ENCODE data around the gene HDAC4.
"Not testable (repeated sequence)": the region's sequence is repeated elsewhere in the genome, so short reads cannot be mapped to it uniquely, and the experiment has no call there.

HDAC4 gene

GRCh38 chr2:239400596-239401066, at the start of gene HDAC4:
Gene HDAC4, minus strand, starts transcription at chr2:239401020. Its CDS starts 48,321 bp downstream, at chr2:239352699.
- no peak for TF ChIP-seq JUND (IDR thresholded peaks at IDR 0.05; ENCODE audit: low read depth)
- in situ Hi-C loops (cut with HindIII; ENCODE audit: low pct_unique_long_range_greater_than_20kb, low sequenced_read_pairs), result no loop called here
- no peak for DNase-seq (ENCODE audit: low read depth in 1 of 2, low spot score in 1 of 2)

GRCh38 chr2:239449468-239449867, 48.6 kb upstream of the HDAC4 start:
- in situ Hi-C loops (cut with HindIII; ENCODE audit: low pct_unique_long_range_greater_than_20kb, low sequenced_read_pairs); DNase-seq (ENCODE audit: low read depth in 1 of 2, low spot score in 1 of 2): not testable (repeated sequence)

GRCh38 chr2:239445771-239446524, 45.1 kb upstream of the HDAC4 start:
- DNase-seq (ENCODE audit: low read depth in 1 of 2, low spot score in 1 of 2), result no peak
- no peak for TF ChIP-seq JUND (IDR thresholded peaks at IDR 0.05; ENCODE audit: low read depth)
- in situ Hi-C loops (cut with HindIII; ENCODE audit: low pct_unique_long_range_greater_than_20kb, low sequenced_read_pairs), result no loop called here

- in situ Hi-C loops (cut with HindIII; ENCODE audit: low pct_unique_long_range_greater_than_20kb, low sequenced_read_pairs), result no loop called here
- no peak for TF ChIP-seq JUND (IDR thresholded peaks at IDR 0.05; ENCODE audit: low read depth)
- DNase-seq (ENCODE audit: low read depth in 1 of 2, low spot score in 1 of 2), result peak in 1 of 2 experiments; percentile 30
Measured at GRCh38 chr2:239444626-239445577, 44.1 kb upstream of the HDAC4 start.

DNA sequence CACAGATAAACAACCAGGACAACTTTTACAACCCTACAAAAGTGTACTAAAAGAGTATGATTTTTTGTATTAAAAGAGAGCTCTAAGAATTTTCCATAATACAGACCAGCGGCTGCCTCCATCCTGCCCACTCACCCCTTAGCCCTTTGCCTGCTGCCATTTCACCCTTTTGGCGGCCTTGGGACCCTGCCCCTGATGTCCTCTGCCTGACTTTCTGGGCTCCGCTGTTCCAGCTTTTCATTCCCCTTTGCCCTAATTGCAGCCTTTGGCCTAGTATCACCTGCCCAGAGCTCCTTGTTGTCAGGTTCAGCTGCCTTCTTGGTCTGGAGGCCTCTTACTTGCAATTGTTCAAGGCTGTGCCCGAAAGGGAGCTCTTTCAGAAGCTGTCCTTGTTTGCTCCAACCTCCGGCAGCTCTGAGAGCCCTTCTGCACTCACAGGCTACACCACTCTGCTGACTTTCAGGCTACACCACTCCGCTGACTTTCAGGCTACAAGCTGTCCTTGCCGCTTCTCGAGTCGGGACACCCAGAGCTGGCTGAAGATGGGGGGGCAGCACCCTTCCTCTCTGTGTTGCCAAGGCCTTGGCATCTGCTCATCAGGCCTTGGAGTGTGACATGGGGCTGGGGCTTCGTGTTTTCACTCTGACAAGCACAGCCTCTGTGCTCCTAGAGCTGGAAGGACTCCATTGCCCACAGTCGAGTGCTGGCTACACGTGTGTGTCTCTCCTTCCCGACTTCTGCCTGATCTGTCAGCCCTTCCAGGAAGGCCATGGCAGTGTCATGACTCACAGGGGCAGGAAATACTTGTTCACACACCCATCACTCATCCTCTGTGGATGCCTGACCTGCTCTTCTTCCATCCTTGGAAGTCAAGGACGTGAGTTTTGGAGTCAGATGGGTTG, 43.1 kb upstream of the HDAC4 start:
- no peak for DNase-seq (ENCODE audit: low read depth in 1 of 2, low spot score in 1 of 2)
- TF ChIP-seq JUND (IDR thresholded peaks at IDR 0.05; ENCODE audit: low read depth), result no peak
- in situ Hi-C loops (cut with HindIII; ENCODE audit: low pct_unique_long_range_greater_than_20kb, low sequenced_read_pairs), result no loop called here

DNA sequence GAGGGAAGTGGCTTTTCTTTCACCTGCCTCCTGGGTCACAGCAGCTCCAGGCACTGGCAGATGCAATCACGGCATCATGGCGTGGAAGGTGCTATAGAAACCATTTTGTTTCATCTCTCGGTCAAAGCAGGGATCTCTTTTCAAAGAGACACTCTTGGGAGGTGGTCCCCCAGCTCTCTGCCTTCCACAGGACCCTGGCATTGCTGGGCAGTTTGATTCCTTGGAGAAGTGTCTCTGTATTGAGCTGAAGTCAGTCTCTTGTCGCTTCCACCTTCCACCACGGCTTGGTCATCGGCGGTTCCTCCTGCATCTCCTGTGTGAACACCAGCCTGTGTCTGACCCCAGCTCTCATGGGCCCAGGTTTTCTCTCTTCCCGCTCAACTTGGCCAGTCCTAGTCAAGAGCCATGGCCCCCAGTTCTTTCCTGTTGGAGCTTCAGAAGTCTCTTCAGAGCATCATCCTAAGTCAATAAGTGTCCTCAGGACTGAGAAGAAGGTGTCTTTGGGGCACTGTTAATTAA, 42.3 kb upstream of the HDAC4 start:
- no peak for TF ChIP-seq JUND (IDR thresholded peaks at IDR 0.05; ENCODE audit: low read depth)
- in situ Hi-C loops (cut with HindIII; ENCODE audit: low pct_unique_long_range_greater_than_20kb, low sequenced_read_pairs), result no loop called here
- no peak for DNase-seq (ENCODE audit: low read depth in 1 of 2, low spot score in 1 of 2)

- no peak for TF ChIP-seq JUND (IDR thresholded peaks at IDR 0.05; ENCODE audit: low read depth)
- in situ Hi-C loops (cut with HindIII; ENCODE audit: low pct_unique_long_range_greater_than_20kb, low sequenced_read_pairs), result no loop called here
- no peak for DNase-seq (ENCODE audit: low read depth in 1 of 2, low spot score in 1 of 2)
Measured at GRCh38 chr2:239442192-239442591, 41.4 kb upstream of the HDAC4 start.

DNA sequence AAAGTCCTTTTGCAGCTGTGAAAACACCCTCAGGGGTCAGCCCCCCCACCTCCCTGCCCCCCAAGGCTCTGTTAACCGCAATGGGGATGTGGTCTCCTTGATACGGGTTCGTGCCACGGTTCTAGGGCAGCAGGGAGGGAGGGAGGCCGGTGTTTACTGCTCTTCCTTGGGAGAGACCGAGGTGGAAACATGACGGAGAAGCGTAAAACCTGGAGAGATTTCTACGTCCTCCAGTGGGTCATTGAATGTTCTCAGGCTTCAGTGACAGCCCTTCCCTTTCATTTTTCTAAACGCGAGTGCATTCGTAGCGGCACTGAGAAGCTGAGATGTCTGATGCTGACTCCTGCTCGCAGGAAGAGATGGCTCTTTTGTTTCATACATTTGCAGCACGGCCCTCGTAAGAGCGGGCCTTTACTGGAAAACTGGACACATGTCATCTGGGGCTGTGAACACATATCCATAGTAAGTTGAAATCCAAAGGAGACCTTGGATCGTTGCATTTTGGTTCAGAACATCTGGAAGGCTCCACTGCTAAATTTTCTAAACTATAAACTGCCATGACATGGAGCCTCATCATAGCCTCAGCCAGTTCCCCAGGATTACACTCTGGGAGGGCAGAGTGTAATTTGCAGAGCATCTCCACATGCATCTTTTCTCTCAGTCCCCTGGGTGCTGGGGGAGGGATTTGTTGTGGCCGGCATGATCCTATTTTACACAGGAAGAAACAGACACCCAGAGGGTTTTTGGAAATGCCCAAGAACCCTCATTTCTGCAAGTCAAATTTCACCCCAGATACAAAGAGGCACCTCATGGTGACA, 40.6 kb upstream of the HDAC4 start:
- no peak for TF ChIP-seq JUND (IDR thresholded peaks at IDR 0.05; ENCODE audit: low read depth)
- no peak for DNase-seq (ENCODE audit: low read depth in 1 of 2, low spot score in 1 of 2)
- in situ Hi-C loops (cut with HindIII; ENCODE audit: low pct_unique_long_range_greater_than_20kb, low sequenced_read_pairs), result no loop called here

- no peak for DNase-seq (ENCODE audit: low read depth in 1 of 2, low spot score in 1 of 2)
- no peak for TF ChIP-seq JUND (IDR thresholded peaks at IDR 0.05; ENCODE audit: low read depth)
- in situ Hi-C loops (cut with HindIII; ENCODE audit: low pct_unique_long_range_greater_than_20kb, low sequenced_read_pairs), result no loop called here
Measured at GRCh38 chr2:239440511-239440959, 39.7 kb upstream of the HDAC4 start.

- in situ Hi-C loops (cut with HindIII; ENCODE audit: low pct_unique_long_range_greater_than_20kb, low sequenced_read_pairs), result no loop called here
- no peak for TF ChIP-seq JUND (IDR thresholded peaks at IDR 0.05; ENCODE audit: low read depth)
- DNase-seq (ENCODE audit: low read depth in 1 of 2, low spot score in 1 of 2), result no peak
Measured at GRCh38 chr2:239439754-239440315, 39.0 kb upstream of the HDAC4 start.
